GM12872 (cell line): ENCODE measurements around the gene ZNF629.

Experiments
- TF ChIP-seq, protein P1 (sequence below): IDR thresholded peaks from 3 replicates; pipeline ENCODE4 v1.5.1; 2011; ENCODE audit warnings: low read depth, mild to moderate bottlenecking, low read length, moderate library complexity; ENCODE audit not compliant: insufficient read depth

The ZNF629 gene

DNA sequence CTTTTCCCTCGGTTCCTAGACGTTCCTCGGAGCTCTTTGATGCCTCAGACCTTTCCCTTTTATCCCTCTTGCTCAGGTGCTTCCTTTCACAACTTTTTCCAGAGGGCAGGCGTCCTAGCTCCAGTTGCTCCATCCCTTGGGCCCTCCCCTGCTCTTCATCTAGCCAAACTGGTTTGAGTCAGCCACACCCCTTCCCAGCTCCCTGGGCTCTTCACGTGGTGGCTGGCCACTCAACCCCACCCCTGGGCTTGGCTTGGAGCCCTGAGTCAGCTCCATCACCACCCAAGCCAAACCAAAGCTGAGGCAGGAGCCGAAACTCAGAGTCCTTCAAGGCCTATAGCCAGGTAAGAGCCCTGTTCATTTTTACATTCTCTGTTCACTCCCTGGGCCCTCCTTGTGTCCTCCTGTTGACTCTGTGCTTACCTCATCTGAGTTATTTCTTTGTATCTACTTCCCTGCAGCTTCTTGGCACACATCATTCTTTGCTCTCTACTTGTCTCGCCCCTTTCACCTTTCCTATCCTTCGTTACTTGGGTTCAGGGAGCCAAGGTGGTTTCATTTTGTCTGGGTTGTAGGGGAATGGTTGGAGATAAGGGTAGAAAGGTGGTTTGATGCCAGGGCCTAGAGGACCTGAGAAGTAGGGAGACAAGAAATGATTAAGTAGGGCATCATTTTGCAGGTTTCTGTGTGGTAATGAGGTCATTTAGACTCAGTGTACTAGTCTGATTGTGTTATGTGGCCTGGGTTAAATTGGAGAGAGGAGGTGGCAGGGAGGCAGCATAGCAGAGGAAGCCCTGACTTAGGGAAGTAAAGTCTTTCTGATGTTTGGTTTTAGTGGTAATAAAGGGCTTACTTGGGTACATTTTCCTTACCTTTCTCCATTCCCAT is 46.4 kb downstream of the ZNF629 start:
- TF ChIP-seq, protein P1, sequence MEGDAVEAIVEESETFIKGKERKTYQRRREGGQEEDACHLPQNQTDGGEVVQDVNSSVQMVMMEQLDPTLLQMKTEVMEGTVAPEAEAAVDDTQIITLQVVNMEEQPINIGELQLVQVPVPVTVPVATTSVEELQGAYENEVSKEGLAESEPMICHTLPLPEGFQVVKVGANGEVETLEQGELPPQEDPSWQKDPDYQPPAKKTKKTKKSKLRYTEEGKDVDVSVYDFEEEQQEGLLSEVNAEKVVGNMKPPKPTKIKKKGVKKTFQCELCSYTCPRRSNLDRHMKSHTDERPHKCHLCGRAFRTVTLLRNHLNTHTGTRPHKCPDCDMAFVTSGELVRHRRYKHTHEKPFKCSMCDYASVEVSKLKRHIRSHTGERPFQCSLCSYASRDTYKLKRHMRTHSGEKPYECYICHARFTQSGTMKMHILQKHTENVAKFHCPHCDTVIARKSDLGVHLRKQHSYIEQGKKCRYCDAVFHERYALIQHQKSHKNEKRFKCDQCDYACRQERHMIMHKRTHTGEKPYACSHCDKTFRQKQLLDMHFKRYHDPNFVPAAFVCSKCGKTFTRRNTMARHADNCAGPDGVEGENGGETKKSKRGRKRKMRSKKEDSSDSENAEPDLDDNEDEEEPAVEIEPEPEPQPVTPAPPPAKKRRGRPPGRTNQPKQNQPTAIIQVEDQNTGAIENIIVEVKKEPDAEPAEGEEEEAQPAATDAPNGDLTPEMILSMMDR: no peak

DNA sequence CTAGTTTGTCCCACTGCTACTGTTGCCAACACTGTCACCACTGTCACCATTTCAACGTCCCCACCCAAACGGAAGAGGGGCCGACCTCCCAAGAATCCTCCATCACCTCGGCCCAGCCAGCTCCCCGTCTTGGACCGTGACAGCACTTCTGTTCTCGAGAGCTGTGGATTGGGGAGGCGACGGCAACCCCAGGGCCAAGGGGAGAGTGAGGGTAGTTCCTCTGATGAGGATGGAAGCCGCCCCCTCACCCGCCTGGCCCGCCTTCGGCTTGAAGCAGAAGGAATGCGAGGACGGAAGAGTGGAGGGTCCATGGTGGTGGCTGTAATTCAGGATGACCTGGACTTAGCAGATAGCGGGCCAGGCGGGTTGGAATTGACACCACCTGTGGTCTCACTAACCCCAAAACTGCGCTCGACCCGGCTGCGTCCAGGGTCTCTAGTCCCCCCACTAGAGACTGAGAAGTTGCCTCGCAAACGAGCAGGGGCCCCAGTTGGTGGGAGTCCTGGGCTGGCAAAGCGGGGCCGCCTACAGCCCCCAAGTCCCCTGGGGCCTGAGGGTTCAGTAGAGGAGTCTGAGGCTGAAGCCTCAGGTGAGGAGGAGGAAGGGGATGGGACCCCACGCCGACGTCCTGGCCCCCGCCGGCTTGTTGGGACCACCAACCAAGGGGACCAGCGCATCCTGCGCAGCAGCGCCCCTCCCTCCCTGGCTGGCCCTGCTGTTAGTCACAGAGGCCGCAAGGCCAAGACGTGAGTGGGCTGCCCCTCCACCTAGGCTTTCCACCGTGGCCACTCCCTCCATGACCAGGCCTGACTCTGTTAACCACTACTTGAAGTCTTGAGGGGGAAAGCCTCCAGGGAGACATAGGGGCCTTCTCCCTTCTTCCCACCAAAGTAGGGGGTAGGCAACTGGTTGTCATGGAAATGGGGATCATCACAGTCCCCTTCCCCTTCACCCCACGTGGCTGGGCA is 47.7 kb downstream of the ZNF629 start:
- TF ChIP-seq, protein P1: no peak

DNA sequence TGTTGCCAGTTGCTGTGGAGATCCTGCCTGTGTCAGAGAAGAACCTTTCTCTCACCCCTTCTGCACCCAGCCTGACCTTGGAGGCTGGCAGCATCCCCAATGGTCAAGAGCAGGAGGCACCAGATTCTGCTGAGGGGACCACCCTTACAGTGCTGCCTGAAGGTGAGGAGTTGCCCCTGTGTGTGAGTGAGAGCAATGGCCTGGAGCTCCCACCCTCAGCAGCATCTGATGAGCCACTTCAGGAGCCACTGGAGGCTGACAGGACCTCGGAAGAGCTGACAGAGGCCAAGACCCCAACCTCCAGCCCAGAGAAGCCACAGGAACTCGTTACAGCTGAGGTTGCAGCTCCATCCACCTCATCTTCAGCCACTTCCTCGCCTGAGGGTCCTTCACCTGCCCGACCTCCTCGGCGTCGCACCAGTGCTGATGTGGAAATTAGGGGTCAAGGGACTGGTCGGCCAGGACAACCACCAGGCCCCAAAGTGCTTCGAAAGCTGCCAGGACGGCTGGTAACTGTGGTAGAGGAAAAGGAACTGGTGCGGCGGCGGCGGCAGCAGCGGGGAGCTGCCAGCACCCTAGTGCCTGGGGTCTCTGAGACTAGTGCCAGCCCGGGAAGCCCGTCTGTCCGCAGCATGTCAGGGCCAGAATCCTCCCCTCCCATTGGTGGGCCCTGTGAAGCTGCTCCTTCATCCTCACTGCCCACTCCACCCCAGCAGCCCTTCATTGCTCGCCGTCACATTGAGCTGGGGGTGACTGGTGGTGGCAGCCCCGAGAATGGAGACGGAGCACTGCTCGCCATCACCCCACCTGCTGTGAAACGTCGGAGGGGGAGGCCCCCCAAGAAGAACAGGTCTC is 49.0 kb downstream of the ZNF629 start:
- TF ChIP-seq, protein P1: no peak

DNA sequence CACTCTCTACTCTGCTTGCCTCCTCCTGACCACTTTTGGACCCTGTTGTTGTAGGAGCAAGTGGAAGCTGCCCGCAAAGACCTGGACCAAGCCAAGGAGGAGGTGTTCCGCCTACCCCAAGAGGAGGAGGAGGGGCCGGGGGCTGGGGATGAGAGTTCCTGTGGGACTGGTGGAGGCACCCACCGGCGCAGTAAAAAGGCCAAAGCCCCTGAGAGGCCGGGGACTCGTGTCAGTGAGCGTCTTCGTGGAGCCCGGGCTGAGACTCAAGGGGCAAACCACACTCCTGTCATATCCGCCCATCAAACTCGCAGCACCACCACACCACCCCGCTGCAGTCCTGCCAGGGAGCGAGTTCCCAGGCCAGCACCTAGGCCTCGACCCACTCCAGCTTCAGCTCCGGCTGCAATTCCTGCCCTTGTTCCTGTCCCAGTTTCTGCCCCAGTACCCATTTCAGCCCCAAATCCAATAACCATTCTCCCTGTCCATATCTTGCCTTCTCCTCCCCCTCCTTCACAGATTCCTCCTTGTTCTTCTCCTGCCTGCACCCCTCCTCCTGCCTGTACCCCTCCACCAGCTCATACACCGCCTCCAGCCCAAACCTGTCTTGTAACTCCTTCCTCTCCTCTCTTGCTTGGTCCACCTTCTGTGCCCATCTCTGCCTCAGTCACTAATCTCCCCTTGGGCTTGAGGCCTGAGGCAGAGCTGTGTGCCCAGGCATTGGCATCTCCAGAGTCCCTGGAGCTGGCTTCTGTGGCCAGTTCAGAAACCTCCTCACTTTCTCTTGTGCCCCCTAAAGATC is 49.8 kb downstream of the ZNF629 start:
- TF ChIP-seq, protein P1: no peak

DNA sequence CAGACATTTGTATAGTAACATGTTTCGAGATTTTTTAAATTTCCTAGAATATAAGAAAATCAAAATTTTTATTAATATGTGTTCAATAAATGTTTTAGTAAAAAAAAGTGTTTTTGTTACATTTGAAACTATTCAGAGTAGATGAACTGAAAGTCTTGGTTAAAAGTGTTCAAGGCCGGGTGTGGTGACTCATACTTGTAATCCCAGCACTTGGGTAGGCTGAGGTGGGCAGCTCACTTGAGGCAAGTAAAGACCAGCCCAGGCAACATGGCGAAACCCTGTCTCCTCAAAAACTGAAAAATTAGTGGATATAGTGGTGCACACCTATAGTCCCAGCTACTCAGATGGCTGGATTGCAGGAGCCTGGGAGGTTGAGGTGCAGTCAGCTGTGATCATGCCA is 55.6 kb downstream of the ZNF629 start:
- TF ChIP-seq, protein P1: no peak

DNA sequence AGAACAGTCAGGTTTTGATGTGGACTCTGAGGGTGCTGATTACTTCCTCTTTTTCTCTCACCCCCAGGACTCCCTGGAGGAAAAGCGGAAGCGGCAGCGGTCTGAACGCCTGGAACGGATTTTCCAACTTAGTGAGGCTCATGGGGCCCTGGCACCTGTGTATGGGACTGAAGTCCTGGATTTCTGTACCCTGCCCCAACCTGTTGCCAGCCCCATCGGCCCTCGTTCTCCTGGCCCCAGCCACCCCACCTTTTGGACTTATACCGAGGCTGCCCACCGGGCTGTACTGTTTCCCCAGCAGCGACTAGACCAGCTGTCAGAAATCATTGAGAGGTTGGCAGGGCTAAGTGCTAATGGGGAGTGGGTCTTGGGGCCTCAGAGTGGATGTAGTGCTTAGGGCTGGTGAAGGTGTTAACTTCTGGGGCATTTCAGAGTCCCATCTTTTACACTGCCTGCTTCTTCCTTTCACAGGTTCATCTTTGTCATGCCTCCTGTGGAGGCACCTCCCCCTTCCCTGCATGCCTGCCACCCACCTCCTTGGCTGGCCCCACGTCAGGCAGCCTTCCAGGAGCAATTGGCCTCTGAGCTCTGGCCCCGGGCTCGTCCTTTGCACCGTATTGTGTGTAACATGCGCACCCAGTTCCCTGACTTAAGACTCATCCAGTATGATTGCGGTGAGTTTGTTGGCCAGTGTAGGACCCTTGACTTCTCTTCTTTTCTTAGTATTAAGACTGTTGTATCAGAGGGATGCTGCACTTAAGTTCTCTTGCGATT is 57.9 kb downstream of the ZNF629 start:
- TF ChIP-seq, protein P1: no peak
